ENCODE data around the gene OVCH2.

DNA sequence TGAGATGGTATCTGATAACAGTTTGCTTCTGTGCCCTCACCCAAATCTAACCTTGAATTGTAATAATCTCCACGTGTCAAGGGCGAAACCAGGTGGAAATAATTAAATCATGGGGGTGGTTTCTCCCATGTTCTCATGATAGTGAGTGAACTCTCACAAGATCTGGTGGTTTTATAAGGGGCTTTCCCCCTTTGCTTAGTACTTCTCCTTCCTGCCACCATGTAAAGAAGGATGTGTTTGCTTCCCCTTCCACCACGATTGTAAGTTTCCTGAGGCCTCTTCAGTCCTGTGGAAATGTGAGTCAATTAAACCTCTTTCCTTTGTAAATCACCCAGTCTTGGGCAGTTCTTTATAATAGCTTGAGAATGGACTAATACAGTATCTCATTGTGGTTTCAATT lies 8.5 kb upstream of the OVCH2 start:
- TF ChIP-seq, protein P1, sequence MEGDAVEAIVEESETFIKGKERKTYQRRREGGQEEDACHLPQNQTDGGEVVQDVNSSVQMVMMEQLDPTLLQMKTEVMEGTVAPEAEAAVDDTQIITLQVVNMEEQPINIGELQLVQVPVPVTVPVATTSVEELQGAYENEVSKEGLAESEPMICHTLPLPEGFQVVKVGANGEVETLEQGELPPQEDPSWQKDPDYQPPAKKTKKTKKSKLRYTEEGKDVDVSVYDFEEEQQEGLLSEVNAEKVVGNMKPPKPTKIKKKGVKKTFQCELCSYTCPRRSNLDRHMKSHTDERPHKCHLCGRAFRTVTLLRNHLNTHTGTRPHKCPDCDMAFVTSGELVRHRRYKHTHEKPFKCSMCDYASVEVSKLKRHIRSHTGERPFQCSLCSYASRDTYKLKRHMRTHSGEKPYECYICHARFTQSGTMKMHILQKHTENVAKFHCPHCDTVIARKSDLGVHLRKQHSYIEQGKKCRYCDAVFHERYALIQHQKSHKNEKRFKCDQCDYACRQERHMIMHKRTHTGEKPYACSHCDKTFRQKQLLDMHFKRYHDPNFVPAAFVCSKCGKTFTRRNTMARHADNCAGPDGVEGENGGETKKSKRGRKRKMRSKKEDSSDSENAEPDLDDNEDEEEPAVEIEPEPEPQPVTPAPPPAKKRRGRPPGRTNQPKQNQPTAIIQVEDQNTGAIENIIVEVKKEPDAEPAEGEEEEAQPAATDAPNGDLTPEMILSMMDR (conservative IDR thresholded peaks at IDR 0.05 in 1 of 2, IDR thresholded peaks at IDR 0.05 in 1 of 2; ENCODE audit: low read depth in 1 of 2, low read length in 2 of 2), result no peak
- no peak for TF ChIP-seq EZH2 (IDR thresholded peaks at IDR 0.05; ENCODE audit: low read length, missing control alignments)

Measured in fibroblast of lung (primary cell).